VCaP (cell line): ENCODE results near the gene CYB561D2.

Experiments
- H3K27ac ChIP-seq: fragments of 450-650 bp; 2 replicates; pipeline ENCODE4 v1.5.1; 2017
- TF ChIP-seq, protein P1 (sequence below): fragments of 450-650 bp; conservative IDR thresholded peaks from 2 replicates; pipeline ENCODE4 v1.5.1; 2017; ENCODE audit warnings: mild to moderate bottlenecking, moderate library complexity

The CYB561D2 gene

DNA sequence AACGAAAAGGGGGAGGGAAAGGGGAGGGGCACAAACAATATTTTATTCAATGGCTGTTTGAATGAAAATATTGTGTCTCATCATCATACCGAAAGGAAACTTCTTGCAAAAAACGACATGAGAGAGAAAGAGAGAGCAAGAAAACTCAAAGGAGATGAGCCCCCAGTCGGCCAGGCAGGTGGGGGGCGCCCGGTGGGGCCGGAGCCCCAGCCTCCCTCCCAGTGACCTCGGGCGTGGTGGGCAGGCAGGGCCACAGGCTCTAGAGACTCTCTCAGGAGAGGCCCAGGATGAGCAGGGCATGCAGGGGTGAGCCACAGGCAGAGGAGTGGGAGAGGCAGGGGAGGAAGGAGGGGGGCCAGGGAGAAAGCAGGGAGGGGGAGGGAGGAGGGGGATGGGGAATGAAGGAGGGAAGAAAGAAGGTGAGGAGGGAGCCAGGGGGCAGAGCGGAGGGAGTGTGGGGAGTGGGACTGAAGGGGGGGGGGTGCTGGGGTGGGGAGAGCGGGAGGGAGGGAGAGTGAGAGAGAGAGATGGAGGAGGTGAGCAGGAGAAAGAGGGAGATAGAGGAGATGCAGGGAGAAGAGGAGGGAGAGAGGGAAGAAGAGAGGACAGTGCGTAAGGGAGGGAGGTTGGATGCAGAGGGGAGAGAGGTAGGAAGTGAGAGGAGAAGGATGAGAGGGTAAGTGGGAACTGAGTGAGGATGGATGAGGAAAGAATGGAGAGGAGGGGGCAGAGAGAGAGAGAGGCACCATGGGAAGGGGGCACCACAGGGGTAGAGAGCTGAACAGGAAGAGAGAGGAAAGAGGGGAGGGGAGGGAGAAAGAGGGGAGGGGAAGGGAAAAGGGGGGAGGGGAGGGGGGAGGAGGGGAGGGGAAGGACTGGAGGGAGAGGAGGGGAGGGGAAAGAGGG is 22.7 kb downstream of the CYB561D2 start:
- TF ChIP-seq, protein P1, sequence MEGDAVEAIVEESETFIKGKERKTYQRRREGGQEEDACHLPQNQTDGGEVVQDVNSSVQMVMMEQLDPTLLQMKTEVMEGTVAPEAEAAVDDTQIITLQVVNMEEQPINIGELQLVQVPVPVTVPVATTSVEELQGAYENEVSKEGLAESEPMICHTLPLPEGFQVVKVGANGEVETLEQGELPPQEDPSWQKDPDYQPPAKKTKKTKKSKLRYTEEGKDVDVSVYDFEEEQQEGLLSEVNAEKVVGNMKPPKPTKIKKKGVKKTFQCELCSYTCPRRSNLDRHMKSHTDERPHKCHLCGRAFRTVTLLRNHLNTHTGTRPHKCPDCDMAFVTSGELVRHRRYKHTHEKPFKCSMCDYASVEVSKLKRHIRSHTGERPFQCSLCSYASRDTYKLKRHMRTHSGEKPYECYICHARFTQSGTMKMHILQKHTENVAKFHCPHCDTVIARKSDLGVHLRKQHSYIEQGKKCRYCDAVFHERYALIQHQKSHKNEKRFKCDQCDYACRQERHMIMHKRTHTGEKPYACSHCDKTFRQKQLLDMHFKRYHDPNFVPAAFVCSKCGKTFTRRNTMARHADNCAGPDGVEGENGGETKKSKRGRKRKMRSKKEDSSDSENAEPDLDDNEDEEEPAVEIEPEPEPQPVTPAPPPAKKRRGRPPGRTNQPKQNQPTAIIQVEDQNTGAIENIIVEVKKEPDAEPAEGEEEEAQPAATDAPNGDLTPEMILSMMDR: no peak
- no peak overlapping the region for H3K27ac ChIP-seq

DNA sequence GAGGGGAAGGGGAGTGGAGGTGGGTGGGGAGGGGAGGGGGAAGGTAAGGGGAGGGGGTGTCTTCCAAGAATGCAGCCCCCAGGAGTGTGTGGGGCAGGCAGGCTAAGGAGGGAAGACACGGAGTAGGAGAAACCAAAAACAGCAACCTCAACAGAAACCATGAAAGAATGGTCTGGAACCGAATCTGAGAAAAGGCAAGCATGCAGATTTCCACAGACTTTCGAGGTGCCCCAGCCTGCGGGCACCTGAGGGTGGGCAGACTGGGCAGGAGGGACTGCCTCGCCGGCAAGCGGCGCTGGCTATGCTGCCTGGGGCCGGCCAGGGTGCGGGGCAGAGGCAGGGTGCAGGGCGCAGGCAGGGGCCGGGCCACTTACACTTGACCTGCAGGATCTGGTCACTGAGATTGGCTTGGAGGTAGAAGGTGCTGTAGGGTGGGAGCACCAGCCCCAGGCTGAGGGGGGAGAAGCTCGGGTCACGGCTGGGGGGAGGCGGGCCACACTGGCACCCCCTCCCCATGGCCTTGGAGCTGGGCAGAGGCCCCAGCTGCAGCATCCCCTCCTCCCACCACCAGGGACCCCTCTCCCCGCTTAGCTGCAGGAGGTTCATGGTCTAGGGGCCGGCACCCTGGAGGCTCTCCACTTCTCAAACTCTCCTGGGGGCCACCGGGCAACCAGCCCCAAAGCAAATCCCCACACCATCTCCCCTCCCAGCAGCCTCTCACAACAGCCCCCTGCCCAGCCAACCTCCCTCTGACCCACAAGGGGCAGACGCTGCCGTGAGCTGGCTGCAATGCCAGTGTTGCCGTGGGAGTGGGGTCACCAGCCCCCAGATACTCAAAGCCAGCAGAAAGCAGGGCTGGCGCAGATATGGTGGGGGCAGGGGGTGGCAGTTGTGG is 23.9 kb downstream of the CYB561D2 start:
- no peak overlapping the region for H3K27ac ChIP-seq
- TF ChIP-seq, protein P1: no peak

DNA sequence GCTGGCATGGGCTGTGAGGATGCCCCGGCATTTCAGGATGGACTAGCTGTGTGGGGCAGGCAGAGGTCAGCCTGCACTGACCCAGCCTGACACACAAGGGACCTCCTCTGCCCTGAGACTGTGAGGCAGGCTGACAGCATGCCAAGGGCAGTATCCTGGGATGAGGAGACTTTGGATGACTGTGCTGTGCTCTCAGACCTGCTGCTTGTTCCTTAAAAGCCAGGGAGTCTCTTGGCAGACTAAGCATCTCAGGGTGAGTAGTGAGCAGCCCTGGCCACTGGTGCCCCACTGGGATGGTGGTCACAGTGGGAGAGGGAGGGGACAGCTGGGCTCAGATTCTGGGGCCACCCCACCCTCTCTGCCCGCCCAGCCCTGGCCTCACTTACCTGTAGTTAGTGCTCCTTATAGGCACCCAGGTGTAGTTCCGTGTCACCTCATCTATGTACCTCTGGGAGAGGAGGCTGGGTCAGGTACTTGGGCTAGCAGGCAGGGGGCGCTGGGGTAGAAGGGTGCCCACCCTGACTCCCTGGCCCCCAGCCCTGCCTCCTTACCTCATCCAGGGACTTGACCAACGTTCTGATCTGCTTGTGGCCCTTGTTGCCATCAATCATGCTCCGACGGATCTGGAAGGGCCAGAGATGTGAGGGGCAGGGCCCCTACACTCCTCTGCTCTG is 24.7 kb downstream of the CYB561D2 start:
- H3K27ac ChIP-seq: no peak overlapping the region
- TF ChIP-seq, protein P1: no peak

DNA sequence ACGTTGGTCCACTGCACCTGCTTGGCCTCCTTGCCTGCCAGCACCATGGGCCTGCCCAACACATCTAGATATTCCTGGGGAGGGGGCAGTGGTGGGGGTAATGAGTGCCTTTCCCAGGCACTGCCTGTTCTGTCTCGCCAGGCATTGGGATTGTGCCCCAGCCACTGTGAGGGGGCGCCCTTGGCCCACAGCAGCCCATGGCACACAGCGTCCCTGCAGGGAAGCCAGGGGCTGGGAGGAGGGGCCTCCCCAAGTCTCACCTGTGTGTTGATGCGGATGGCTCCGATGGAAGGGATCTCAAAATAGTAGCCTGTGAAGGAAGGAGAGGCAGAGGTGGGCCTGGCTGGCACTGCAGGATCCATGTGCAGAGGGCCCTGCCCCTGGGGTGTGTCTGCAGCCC is 27.4 kb downstream of the CYB561D2 start:
- TF ChIP-seq, protein P1: no peak
- H3K27ac ChIP-seq: no peak overlapping the region

DNA sequence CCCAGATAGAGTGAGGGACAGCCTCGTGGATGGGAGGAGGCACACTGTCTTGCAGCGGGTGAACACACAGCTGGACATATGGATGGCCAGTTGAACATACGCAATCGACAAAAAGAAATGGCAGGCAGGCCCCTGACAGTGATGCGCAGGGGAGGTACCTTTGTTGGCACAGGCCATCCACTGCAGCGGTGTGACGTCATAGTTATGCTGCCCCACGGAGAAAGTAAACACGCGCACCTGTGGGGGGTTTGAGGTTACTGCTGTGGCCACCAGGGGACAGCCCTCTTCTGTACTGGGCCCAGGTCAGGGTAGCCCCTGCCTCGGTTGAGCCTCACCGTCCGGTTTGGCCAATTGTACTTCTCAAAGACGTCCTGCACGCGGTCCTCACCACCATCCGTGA is 28.1 kb downstream of the CYB561D2 start:
- no peak overlapping the region for H3K27ac ChIP-seq
- TF ChIP-seq, protein P1: no peak

DNA sequence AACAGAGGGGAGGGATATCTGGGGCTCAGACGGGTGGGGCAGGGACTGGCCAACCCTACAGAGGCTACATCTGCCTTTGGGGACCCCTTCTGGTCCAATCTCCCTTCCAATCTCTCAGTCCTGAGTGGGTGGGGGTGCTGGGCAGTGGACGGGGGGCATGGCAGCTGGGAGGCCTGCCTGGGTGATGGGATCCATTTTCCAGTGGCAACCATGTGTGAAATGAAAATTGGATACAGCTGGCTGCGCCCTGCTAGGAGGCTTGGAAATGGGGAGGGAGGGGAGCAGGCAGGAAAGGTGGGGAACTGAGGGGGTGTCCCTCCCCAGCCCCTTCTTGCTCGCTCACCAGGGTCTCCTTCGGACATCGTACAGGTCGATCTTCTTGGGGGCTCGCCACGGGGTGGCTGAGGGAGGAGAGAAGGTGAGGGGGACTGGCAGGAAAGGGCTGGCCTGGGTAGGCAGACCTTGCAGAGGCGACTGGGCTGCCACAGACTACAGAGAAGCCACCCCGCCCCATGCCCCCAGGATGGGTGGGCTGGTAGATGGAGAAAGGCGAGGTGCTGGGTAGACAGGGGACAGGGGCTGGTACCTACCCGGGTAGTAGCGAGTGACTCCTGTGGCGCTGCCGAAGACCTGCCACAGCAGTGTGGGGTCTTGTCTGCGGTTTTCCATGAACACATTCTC is 29.9 kb downstream of the CYB561D2 start:
- TF ChIP-seq, protein P1: no peak
- no peak overlapping the region for H3K27ac ChIP-seq
